Naive thymus-derived CD4-positive, alpha-beta T cell (primary cell): Measurements from ENCODE around the gene PNISR. TPM values are rescaled to one million over a fixed set of nuclear protein-coding genes. Genes with fewer than 3 reads are reported as not detected.

ENCODE experiments used
- ATAC-seq: fragments of 150-1000 bp; cut with Tn5 transposase; 2 replicates; pipeline ENCODE4 v1.10.0; 2021; ENCODE audit warnings: mild to moderate bottlenecking, moderate library complexity
- CTCF ChIA-PET: fragments of 350-600 bp; sonication (Branson Sonifier 250); formaldehyde crosslinking; loops from one replicate; lab custom pipeline; 2021; ENCODE audit warnings: antibody characterized with exemption; lab: Charles Lee
- POLR2A ChIA-PET: fragments of 350-600 bp; sonication (Branson Sonifier 250); formaldehyde crosslinking; loops from one replicate; lab custom pipeline; 2021; ENCODE audit warnings: antibody characterized with exemption, inconsistent platforms; lab: Charles Lee
- DNase-seq, 9 donors: peaks; one replicate each; pipeline versions ENCODE4 v3.0.0 to v3.0.0-alpha.2; 2020 to 2022; ENCODE audit warnings: mixed read lengths in 1 of 9
- H3K27ac ChIP-seq: one replicate; pipeline ENCODE4 v1.7.0; 2013; ENCODE audit warnings: mild to moderate bottlenecking, low read depth, low read length, moderate library complexity
- H3K27me3 ChIP-seq, 2 donors: one replicate each; pipeline ENCODE4 v1.7.0; 2013; ENCODE audit warnings: low read length in 2 of 2, mild to moderate bottlenecking in 2 of 2, moderate library complexity in 2 of 2; ENCODE audit not compliant: control insufficient read depth in 2 of 2, insufficient read depth in 2 of 2
- H3K36me3 ChIP-seq, 3 experiments: 1 replicate in 2 of 3; 2 replicates in 1 of 3; pipeline ENCODE4 v1.7.0; 2013; ENCODE audit warnings: low read length in 3 of 3, mild to moderate bottlenecking in 3 of 3, moderate library complexity in 1 of 3; ENCODE audit not compliant: insufficient read depth in 3 of 3, control insufficient read depth in 2 of 3
- H3K4me1 ChIP-seq, 2 donors: one replicate each; pipeline ENCODE4 v1.7.0; 2013; ENCODE audit warnings: low read length in 2 of 2, mild to moderate bottlenecking in 2 of 2, moderate library complexity in 1 of 2; ENCODE audit not compliant: control insufficient read depth in 2 of 2, insufficient read depth in 2 of 2
- H3K4me3 ChIP-seq: 2 replicates; pipeline ENCODE4 v1.7.0; 2013; ENCODE audit warnings: mild to moderate bottlenecking, low read length
- H3K9me3 ChIP-seq, 3 experiments: 1 replicate in 2 of 3; 2 replicates in 1 of 3; pipeline ENCODE4 v1.7.0; 2013; ENCODE audit warnings: low read length in 3 of 3; ENCODE audit not compliant: control insufficient read depth in 2 of 3
- H3K27ac Mint-ChIP-seq, 9 donors: one replicate each; pipeline ENCODE4 v1.8.0; 2020 to 2022; ENCODE audit warnings: mixed read lengths in 9 of 9, mild to moderate bottlenecking in 8 of 9, moderate library complexity in 5 of 9, inconsistent platforms in 2 of 9
- H3K27me3 Mint-ChIP-seq, 5 donors: one replicate each; pipeline ENCODE4 v1.8.0; 2021 to 2022; ENCODE audit warnings: mixed read lengths in 5 of 5, mild to moderate bottlenecking in 1 of 5
- H3K36me3 Mint-ChIP-seq, 5 donors: one replicate each; pipeline ENCODE4 v1.8.0; 2020 to 2022; ENCODE audit warnings: mixed read lengths in 5 of 5, mild to moderate bottlenecking in 3 of 5, inconsistent platforms in 1 of 5
- H3K4me1 Mint-ChIP-seq, 7 donors: one replicate each; pipeline ENCODE4 v1.8.0; 2020 to 2022; ENCODE audit warnings: mixed read lengths in 7 of 7, mild to moderate bottlenecking in 3 of 7, inconsistent platforms in 1 of 7
- H3K4me3 Mint-ChIP-seq, 10 donors: one replicate each; pipeline ENCODE4 v1.8.0; 2020 to 2022; ENCODE audit warnings: mild to moderate bottlenecking in 10 of 10, mixed read lengths in 10 of 10, moderate library complexity in 6 of 10, inconsistent platforms in 2 of 10
- H3K9me3 Mint-ChIP-seq, 11 donors: one replicate each; pipeline ENCODE4 v1.8.0; 2020 to 2022; ENCODE audit warnings: mixed read lengths in 11 of 11, mild to moderate bottlenecking in 4 of 11, inconsistent platforms in 1 of 11, moderate library complexity in 1 of 11
- intact Hi-C, 2 donors: fragments of 100-400 bp; cut with micrococcal nuclease; formaldehyde crosslinking; loops; one replicate each; pipeline ENCODE4 v1.15.1; 2023
- polyA plus RNA-seq, 2 donors: library from polyadenylated mRNA; unstranded; fragments of 300-500 nt; fragmentation: Illumina TruSeq; gene quantifications; one replicate each; pipeline ENCODE4 v1.2.3, GENCODE V29; 2021
- total RNA-seq, 6 experiments: library from RNA in 5 of 6; stranded (reverse) in 5 of 6; gene quantifications; 1 replicate in 5 of 6; 2 replicates in 1 of 6; pipeline ENCODE4 v1.2.3 and lab custom pipeline; 2021 to 2026

The PNISR gene
- total and polyA plus RNA-seq, 7 experiments from 2014 or later, result 75.2 to 423 (median 240) TPM

- Histone ChIP-seq H3K9me3 (no peaks in the 10 kb centered on the region), H3K4me3 (no peak overlapping the region), H3K27ac (no peak overlapping the region), H3K27me3 (peaks cover 0 to 23% of the 10 kb centered on the region in 2 donors), H3K4me1 (no peaks in the 10 kb centered on the region), H3K36me3 (no peaks in the 10 kb centered on the region)
- H3K27ac Mint-ChIP-seq, result no peak overlapping the region
- POLR2A ChIA-PET, result no interaction called here
- no peaks in the 10 kb centered on the region for H3K36me3 Mint-ChIP-seq
- H3K27me3 Mint-ChIP-seq, result peaks cover 59 to 79% (median 72%) of the 10 kb centered on the region in 5 donors
- peaks cover 0 to 5% (median 3%) of the 10 kb centered on the region in 7 donors for H3K4me1 Mint-ChIP-seq
- intact Hi-C loops, result no loop called here
- H3K9me3 Mint-ChIP-seq, result peaks cover 0 to 3% (median 0%) of the 10 kb centered on the region in 11 donors
- CTCF ChIA-PET, result no interaction called here
- peak overlapping the region in 1 of 10 donors; percentile 52 for H3K4me3 Mint-ChIP-seq
- DNase-seq, result no peak
- no peak for ATAC-seq
These were observed 74.5 kb downstream of the PNISR start for GRCh38 chr6:99350573-99350972.

- H3K27ac ChIP-seq, result no peak within 1 kb of the TSS
- no peak within 1 kb of the TSS for H3K27ac Mint-ChIP-seq
- peaks cover 0 to 1% (median 0%) of the 10 kb centered on the region in 11 donors for H3K9me3 Mint-ChIP-seq
- no peaks in the 10 kb centered on the region for H3K4me1 ChIP-seq
- no peak for ATAC-seq
- H3K36me3 Mint-ChIP-seq, result no peaks in the 10 kb centered on the region
- ChIA-PET POLR2A (no interaction called here), CTCF (no interaction called here)
- H3K4me1 Mint-ChIP-seq, result peaks cover 0 to 5% (median 3%) of the 10 kb centered on the region in 7 donors
- H3K27me3 Mint-ChIP-seq, result peaks cover 61 to 76% (median 65%) of the 10 kb centered on the region in 5 donors
- no peaks in the 10 kb centered on the region for H3K36me3 ChIP-seq
- no peaks in the 10 kb centered on the region for H3K9me3 ChIP-seq
- no peak within 1 kb of the TSS for H3K4me3 ChIP-seq
- H3K4me3 Mint-ChIP-seq, result peak within 1 kb of the TSS in 7 of 10 donors; percentile 33 to 58 (median 52)
- peaks cover 0 to 23% of the 10 kb centered on the region in 2 donors for H3K27me3 ChIP-seq
- peak in 1 of 9 donors; percentile 40 for DNase-seq
- intact Hi-C loops, result no loop called here
These were observed 75.7 kb downstream of the PNISR start, which contains the start of gene FAXC for GRCh38 chr6:99349171-99350141. Gene FAXC, minus strand, starts transcription at chr6:99349674. Its CDS starts 302 bp downstream, at chr6:99349372.

GRCh38 chr6:99348288-99349170 lies 76.6 kb downstream of the PNISR start:
- H3K4me1 Mint-ChIP-seq, result peaks cover 0 to 5% (median 4%) of the 10 kb centered on the region in 7 donors
- H3K27ac ChIP-seq, result no peak overlapping the region
- H3K4me3 Mint-ChIP-seq, result peak overlapping the region in 5 of 10 donors; percentile 33 to 58 (median 44)
- H3K27ac Mint-ChIP-seq, result no peak overlapping the region
- CTCF ChIA-PET, result no interaction called here
- H3K36me3 Mint-ChIP-seq, result no peaks in the 10 kb centered on the region
- POLR2A ChIA-PET, result no interaction called here
- H3K36me3 ChIP-seq, result no peaks in the 10 kb centered on the region
- peaks cover 0 to 1% (median 0%) of the 10 kb centered on the region in 11 donors for H3K9me3 Mint-ChIP-seq
- no peak overlapping the region for H3K4me3 ChIP-seq
- peaks cover 64 to 81% (median 69%) of the 10 kb centered on the region in 5 donors for H3K27me3 Mint-ChIP-seq
- intact Hi-C loops, result no loop called here
- DNase-seq, result no peak
- no peaks in the 10 kb centered on the region for H3K4me1 ChIP-seq
- ATAC-seq, result no peak
- H3K27me3 ChIP-seq, result peaks cover 0 to 23% of the 10 kb centered on the region in 2 donors
- H3K9me3 ChIP-seq, result no peaks in the 10 kb centered on the region

Other genes starting within 250 kb of the PNISR start
- not detected for gene FAXC, start 75.6 kb downstream of the PNISR start, total RNA-seq
- not detected for gene FAXC, start 75.6 kb downstream of the PNISR start, polyA plus RNA-seq
- 1 to 10 TPM; 1.8 to 7.3 (median 4.2) TPM for gene COQ3, start 31.1 kb downstream of the PNISR start, total RNA-seq
- 10 to 100 TPM; 10.6 to 11.4 TPM for gene COQ3, start 31.1 kb downstream of the PNISR start, polyA plus RNA-seq
- 10 to 100 TPM in 2 of 5 experiments, 1 to 10 TPM in 3; 4.9 to 10.8 (median 7.4) TPM for gene USP45, start 90.1 kb upstream of the PNISR start, total RNA-seq
- 1 to 10 TPM; 4.2 to 6.2 TPM for gene USP45, start 90.1 kb upstream of the PNISR start, polyA plus RNA-seq
- 10 to 100 TPM; 31.4 to 45.4 (median 37.3) TPM for gene CCNC, start 143.4 kb upstream of the PNISR start, total RNA-seq
- 10 to 100 TPM; 34.6 to 44.0 TPM for gene CCNC, start 143.4 kb upstream of the PNISR start, polyA plus RNA-seq
- not detected for gene PRDM13, start 181.5 kb upstream of the PNISR start, total RNA-seq
- not detected for gene PRDM13, start 181.5 kb upstream of the PNISR start, polyA plus RNA-seq